ENCODE results near the gene UCHL3. TPM values are rescaled to one million over a fixed set of nuclear protein-coding genes. Genes with fewer than 3 reads are reported as not detected.

UCHL3 gene
- total and polyA plus RNA-seq, 10 donors: 18.9 to 31.5 (median 24.2) TPM

- Histone ChIP-seq H3K4me1 (peaks cover 5 to 31% (median 24%) of the 10 kb centered on the region in 6 donors), H3K27me3 (replicated peaks in 1 of 7) (peaks cover 0 to 31% (median 0%) of the 10 kb centered on the region in 7 donors), H3K36me3 (no peaks in the 10 kb centered on the region), H3K4me3 (peak overlapping the region; percentile 47 to 83 (median 74)), H3K27ac (peak overlapping the region in 6 of 8 donors; percentile 34 to 71 (median 65)), H3K9me3 (no peaks in the 10 kb centered on the region)
- 32 to 43% (median 36%) methylated on average over 34 to 49 of the region's 49 CpGs for WGBS, 5 donors
- intact Hi-C loops (cut with DNase I; ENCODE audit: low total_unique reads): no loop called here
- TF ChIP-seq POLR2AphosphoS5 (IDR thresholded peaks at IDR 0.05) (no peak), CTCF (IDR thresholded peaks at IDR 0.05 in 8 of 11, conservative IDR thresholded peaks at IDR 0.05 in 3 of 11) (no peak)
- peak; percentile 83 for DNase-seq
These were observed 85.7 kb downstream of the UCHL3 start for GRCh38 chr13:75635101-75635827.

- no peak for TF ChIP-seq POLR2A (IDR thresholded peaks at IDR 0.05)
- TF ChIP-seq POLR2AphosphoS5 (IDR thresholded peaks at IDR 0.05): peak in 2 of 3 donors; percentile 39 to 42
- WGBS, 5 donors: 0 to 1% (median 0%) methylated on average over 33 to 76 of the region's 76 CpGs
- H3K4me3 ChIP-seq: peak within 1 kb of the TSS; percentile 47 to 83 (median 74)
- DNase-seq: peak; percentile 90
- intact Hi-C loops (cut with DNase I; ENCODE audit: low total_unique reads): no loop called here
- no peaks in the 10 kb centered on the region for H3K36me3 ChIP-seq
- H3K9me3 ChIP-seq: no peaks in the 10 kb centered on the region
- peak within 1 kb of the TSS in 6 of 8 donors; percentile 34 to 71 (median 65) for H3K27ac ChIP-seq
- peaks cover 0 to 31% (median 0%) of the 10 kb centered on the region in 7 donors for H3K27me3 ChIP-seq (replicated peaks in 1 of 7)
- H3K4me1 ChIP-seq: peaks cover 5 to 31% (median 24%) of the 10 kb centered on the region in 6 donors
These were observed 86.3 kb downstream of the UCHL3 start, which contains the start of gene LMO7 for GRCh38 chr13:75635828-75636435. Gene LMO7 (plus strand): TSS chr13:75636330. CDS start chr13:75636658, 328 bp downstream.

- Histone ChIP-seq H3K27ac (peak overlapping the region in 5 of 8 donors; percentile 34 to 71 (median 67)), H3K36me3 (no peaks in the 10 kb centered on the region), H3K27me3 (replicated peaks in 1 of 7) (peaks cover 0 to 31% (median 0%) of the 10 kb centered on the region in 7 donors), H3K4me1 (peaks cover 5 to 31% (median 24%) of the 10 kb centered on the region in 6 donors), H3K4me3 (peak overlapping the region; percentile 47 to 83 (median 74)), H3K9me3 (no peaks in the 10 kb centered on the region)
- intact Hi-C loops (cut with DNase I; ENCODE audit: low total_unique reads): no loop called here
- 0 to 2% (median 1%) methylated on average over 22 to 58 of the region's 58 CpGs for WGBS, 5 donors
- peak; percentile 89 for DNase-seq
- TF ChIP-seq POLR2A (IDR thresholded peaks at IDR 0.05) (no peak), CTCF (IDR thresholded peaks at IDR 0.05 in 8 of 11, conservative IDR thresholded peaks at IDR 0.05 in 3 of 11) (no peak), POLR2AphosphoS5 (IDR thresholded peaks at IDR 0.05) (peak in 2 of 3 donors; percentile 22 to 61)
These were observed 87.0 kb downstream of the UCHL3 start for GRCh38 chr13:75636436-75637180.

GRCh38 chr13:75637181-75637750 is 87.7 kb downstream of the UCHL3 start:
- H3K4me1 ChIP-seq: peaks cover 5 to 31% (median 24%) of the 10 kb centered on the region in 6 donors
- intact Hi-C loops (cut with DNase I; ENCODE audit: low total_unique reads): no loop called here
- no peaks in the 10 kb centered on the region for H3K36me3 ChIP-seq
- H3K4me3 ChIP-seq: peak overlapping the region in 7 of 8 donors; percentile 60 to 83 (median 75)
- no peak overlapping the region for H3K27ac ChIP-seq
- no peak for TF ChIP-seq POLR2AphosphoS5 (IDR thresholded peaks at IDR 0.05)
- TF ChIP-seq POLR2A (IDR thresholded peaks at IDR 0.05): no peak
- TF ChIP-seq CTCF (IDR thresholded peaks at IDR 0.05 in 8 of 11, conservative IDR thresholded peaks at IDR 0.05 in 3 of 11): no peak
- no peaks in the 10 kb centered on the region for H3K9me3 ChIP-seq
- peaks cover 0 to 31% (median 0%) of the 10 kb centered on the region in 7 donors for H3K27me3 ChIP-seq (replicated peaks in 1 of 7)
- 30 to 44% (median 31%) methylated on average over 15 to 17 of the region's 17 CpGs for WGBS, 5 donors
- no peak for DNase-seq

All from spleen (tissue), 11 donors.